A549 (cell line): Measurements from ENCODE around the gene MSANTD3. TPM values are rescaled to one million over a fixed set of nuclear protein-coding genes. Genes with fewer than 3 reads are reported as not detected.
A peak's percentile ranks its signal among the peaks of the same experiment; 100 is the strongest.

Source experiments
- ATAC-seq, 2 experiments: fragments of 200-7000 bp in 1 of 2; fragments of >200 bp in 1 of 2; cut with Nextera tagmentation in 1 of 2; cut with Tn5 transposase in 1 of 2; 3 replicates each; pipeline versions ENCODE4 v1.8.0 to v1.9.1; 2018 to 2020; ENCODE audit warnings: mild to moderate bottlenecking in 1 of 2, moderate library complexity in 1 of 2
- CTCF ChIA-PET: fragments of 300-600 bp; sonication (Branson Sonifier 250); formaldehyde crosslinking; extraction: SDS; loops from one replicate; lab custom pipeline; 2021; ENCODE audit warnings: antibody characterized with exemption, inconsistent platforms; lab: Yijun Ruan, JAX
- POLR2A ChIA-PET: fragments of 350-600 bp; formaldehyde crosslinking; extraction: SDS; loops from one replicate; lab custom pipeline; 2021; ENCODE audit warnings: antibody characterized with exemption, inconsistent platforms; lab: Yijun Ruan, JAX
- DNase-seq, 2 experiments: peaks; one replicate each; pipeline versions ENCODE4 v3.0.0 to v3.0.0-alpha.2; 2011 to 2016; ENCODE audit warnings: low read depth in 1 of 2, low spot score in 1 of 2
- FAIRE-seq: peaks from 2 replicates; lab custom pipeline; 2011; peaks lifted over from hg19 to GRCh38; lab: Jason Lieb, UNC
- H3K27ac ChIP-seq, 2 experiments: fragments of >200 bp; sonication (Bioruptor Twin); formaldehyde crosslinking; 3 replicates each; pipeline ENCODE4 v1.5.1; 2016 to 2017
- H3K4me1 ChIP-seq: fragments of >200 bp; sonication (Bioruptor Twin); formaldehyde crosslinking; 3 replicates; pipeline ENCODE4 v1.6.1; 2016
- H3K4me2 ChIP-seq: fragments of >200 bp; sonication (Bioruptor Twin); formaldehyde crosslinking; 3 replicates; pipeline ENCODE4 v1.6.1; 2016
- H3K4me3 ChIP-seq: fragments of >200 bp; sonication (Bioruptor Twin); formaldehyde crosslinking; 3 replicates; pipeline ENCODE4 v1.5.1; 2016
- H3K9me3 ChIP-seq: fragments of >200 bp; sonication (Bioruptor Twin); formaldehyde crosslinking; 3 replicates; pipeline ENCODE4 v1.6.1; 2016
- ATOH8 ChIP-seq: fragments of 250-450 bp; sonication (Bioruptor Pico); IDR thresholded peaks from 2 replicates; pipeline ENCODE4 v1.5.0; 2020; ENCODE audit warnings: low read depth, mild to moderate bottlenecking, moderate library complexity
- BCL3 ChIP-seq: fragments of >200 bp; sonication (Bioruptor Twin); formaldehyde crosslinking; IDR thresholded peaks from 3 replicates; pipeline ENCODE4 v1.6.1; 2016
- CBX8 ChIP-seq: fragments of 200-600 bp; sonication (generic); IDR thresholded peaks from 2 replicates; pipeline ENCODE4 v1.6.1; 2016
- CHD4 ChIP-seq: fragments of 200-600 bp; sonication (generic); IDR thresholded peaks from 2 replicates; pipeline ENCODE4 v1.6.1; 2016; ENCODE audit warnings: antibody characterized with exemption, mild to moderate bottlenecking, borderline replicate concordance
- CTCF ChIP-seq: fragments of >200 bp; sonication (Bioruptor Twin); formaldehyde crosslinking; IDR thresholded peaks from 3 replicates; pipeline ENCODE4 v1.5.1; 2016
- EP300 ChIP-seq, 2 experiments: fragments of >200 bp; sonication (Bioruptor Twin); formaldehyde crosslinking; IDR thresholded peaks; 2 replicates in 1 of 2; 3 replicates in 1 of 2; pipeline ENCODE4 v1.6.1; 2016 to 2017
- FOSB ChIP-seq: fragments of 250-450 bp; sonication (Bioruptor Pico); IDR thresholded peaks from 2 replicates; pipeline ENCODE4 v1.5.0; 2020; ENCODE audit warnings: mild to moderate bottlenecking, moderate library complexity
- HES2 ChIP-seq: fragments of >200 bp; sonication (Bioruptor Twin); formaldehyde crosslinking; IDR thresholded peaks from 2 replicates; pipeline ENCODE4 v1.6.1; 2016
- HMGXB4 ChIP-seq: fragments of 250-450 bp; sonication (Bioruptor Pico); IDR thresholded peaks from 2 replicates; pipeline ENCODE4 v1.5.0; 2021; ENCODE audit warnings: mild to moderate bottlenecking, moderate library complexity, borderline replicate concordance
- KDM1A ChIP-seq: fragments of 200-600 bp; sonication (generic); IDR thresholded peaks from 2 replicates; pipeline ENCODE4 v1.6.1; 2016; ENCODE audit warnings: low read depth, mild to moderate bottlenecking
- KDM5A ChIP-seq: fragments of 200-600 bp; sonication (generic); IDR thresholded peaks from 2 replicates; pipeline ENCODE4 v1.6.1; 2016; ENCODE audit warnings: antibody characterized with exemption, mild to moderate bottlenecking
- MAX ChIP-seq: IDR thresholded peaks from 2 replicates; pipeline ENCODE4 v1.6.1; 2012
- PBX3 ChIP-seq: IDR thresholded peaks from 2 replicates; pipeline ENCODE4 v1.6.1; 2012
- PHF8 ChIP-seq: fragments of 200-600 bp; sonication (generic); IDR thresholded peaks from 2 replicates; pipeline ENCODE4 v1.6.1; 2016; ENCODE audit warnings: low read depth, mild to moderate bottlenecking, antibody characterized with exemption, moderate library complexity, borderline replicate concordance
- POLR2A ChIP-seq: IDR thresholded peaks from 2 replicates; pipeline ENCODE4 v1.6.1; 2012; ENCODE audit warnings: mild to moderate bottlenecking, low read length
- RAD21 ChIP-seq, 2 experiments: fragments of >200 bp in 1 of 2; sonication (Bioruptor Twin) in 1 of 2; formaldehyde crosslinking in 1 of 2; IDR thresholded peaks in 1 of 2; conservative IDR thresholded peaks in 1 of 2; 2 replicates in 1 of 2; 3 replicates in 1 of 2; pipeline ENCODE4 v1.6.1; 2012 to 2018; ENCODE audit warnings: inconsistent platforms in 1 of 2
- RCOR1 ChIP-seq: fragments of 150-350 bp; IDR thresholded peaks from 2 replicates; pipeline ENCODE4 v1.6.1; 2014; ENCODE audit warnings: antibody characterized with exemption, low read length, low read depth
- SREBF2 ChIP-seq: fragments of 450-650 bp; IDR thresholded peaks from 2 replicates; pipeline ENCODE4 v1.6.1; 2014; ENCODE audit warnings: mild to moderate bottlenecking, moderate library complexity
- USF2 ChIP-seq: fragments of 450-650 bp; IDR thresholded peaks from 2 replicates; pipeline ENCODE4 v1.6.1; 2014; ENCODE audit warnings: antibody characterized with exemption
- ZC3H11A ChIP-seq: fragments of 450-650 bp; IDR thresholded peaks from 2 replicates; pipeline ENCODE4 v1.6.1; 2014; ENCODE audit warnings: antibody characterized with exemption, mild to moderate bottlenecking
- ZFP36 ChIP-seq: fragments of 450-650 bp; IDR thresholded peaks from 2 replicates; pipeline ENCODE4 v1.6.1; 2014; ENCODE audit warnings: borderline replicate concordance; ENCODE audit not compliant: partially characterized antibody
- ZSCAN20 ChIP-seq: fragments of 250-450 bp; sonication (Bioruptor Pico); IDR thresholded peaks from 2 replicates; pipeline ENCODE4 v1.8.0; 2022; ENCODE audit warnings: mild to moderate bottlenecking, moderate library complexity
- WGBS: methylation state at CpG from one replicate; pipeline ENCODE4 v1.1.6; 2017; ENCODE audit errors: missing lambda C conversion rate; 5-methylcytosine and 5-hydroxymethylcytosine counted together
- polyA plus RNA-seq, 4 experiments: library from polyadenylated mRNA; depleted of rRNA in 3 of 4; stranded (reverse); fragments of >200 nt; fragmentation: RNase III in 1 of 4; extraction: RNeasy Plus Mini Kit Qiagen cat#74134 plus additional on column Dnase treatment in 1 of 4; gene quantifications; 2 replicates in 3 of 4; 3 replicates in 1 of 4; pipeline ENCODE4 v1.2.3, GENCODE V29; 2011 to 2017

The MSANTD3 gene
- polyA plus RNA-seq, 2 of the 4 experiments (the other 2 are of a cell fraction) = 43.5 to 66.7 TPM

- TF ChIP-seq RCOR1 = no peak
- no peak; the same call in 1 of the 2 replicates for TF ChIP-seq FOSB (CRISPR knock-in tag)
- no peak for TF ChIP-seq POLR2A
- TF ChIP-seq CTCF = no peak
- peak; percentile 22 to 70; a peak in 2 of 5 replicates for TF ChIP-seq EP300 (IDR thresholded peaks at IDR 0.05)
- TF ChIP-seq CHD4 = no peak
- no peak for TF ChIP-seq ZSCAN20 (CRISPR knock-in tag)
- TF ChIP-seq ZFP36 = no peak
- TF ChIP-seq ATOH8 = peak; percentile 24; the same call in 1 of the 2 replicates
- no peak for TF ChIP-seq RAD21 (conservative IDR thresholded peaks at IDR 0.05 in 1 of 2, IDR thresholded peaks at IDR 0.05 in 1 of 2)
Observed at GRCh38 chr9:100428871-100429654, 2.1 kb downstream of the MSANTD3 start (continued).

GRCh38 chr9:100430286-100430940, 3.5 kb downstream of the MSANTD3 start:
- ChIA-PET POLR2A (interaction anchor here (1.2 to 1.4 kb wide), 2 partner anchors 8 to 19 kb away, joined by 7 read pairs; no protein-coding TSS in a partner anchor), CTCF (interaction anchor here (0.8 kb wide), 1 partner anchor 79 kb away, joined by 3 read pairs; no protein-coding TSS in a partner anchor)
- peak overlapping the region; percentile 99 to 100; a peak in 5 of 6 replicates for H3K27ac ChIP-seq
- H3K4me3 ChIP-seq = no peak overlapping the region
- ATAC-seq = no peak
- FAIRE-seq = no peak
- WGBS = 95% methylated on average over 5 of the region's 5 CpGs
- H3K9me3 ChIP-seq = no peaks in the 10 kb centered on the region
- no peak; the same call in 1 of the 2 replicates for TF ChIP-seq FOSB (CRISPR knock-in tag)
- TF ChIP-seq KDM1A = no peak
- TF ChIP-seq ZFP36 = no peak
- TF ChIP-seq ATOH8 = no peak
- no peak for TF ChIP-seq CBX8
- no peak for TF ChIP-seq USF2
- TF ChIP-seq HES2 = no peak
- no peak for TF ChIP-seq BCL3
- TF ChIP-seq ZSCAN20 (CRISPR knock-in tag) = no peak
- no peak for TF ChIP-seq PBX3
- no peak for TF ChIP-seq SREBF2
- no peak for TF ChIP-seq ZC3H11A
- TF ChIP-seq PHF8 = no peak
- TF ChIP-seq CTCF = no peak
- no peak for TF ChIP-seq MAX
- TF ChIP-seq HMGXB4 (CRISPR knock-in tag) = no peak
- no peak for TF ChIP-seq KDM5A
- H3K4me2 ChIP-seq = peak overlapping the region; percentile 96
- DNase-seq = no peak
- peaks cover 33% of the 10 kb centered on the region for H3K4me1 ChIP-seq
